Left lung (tissue), 10 donors: ENCODE data around the gene JAM3. TPM values are rescaled to one million over a fixed set of nuclear protein-coding genes. Genes with fewer than 3 reads are reported as not detected.
"Not testable (repeated sequence)": the region's sequence is repeated elsewhere in the genome, so short reads cannot be mapped to it uniquely, and the experiment has no call there.

ENCODE experiments used
- ATAC-seq: fragments of 200-7000 bp; cut with Tn5 transposase; one replicate; pipeline ENCODE4 v1.9.1; 2020; ENCODE audit warnings: moderate library complexity
- DNase-seq, 4 donors: peaks; one replicate each; pipeline ENCODE4 v3.0.0-alpha.2; 2013 to 2020
- H3K27ac ChIP-seq, 2 donors: fragments of 200-600 bp; sonication (generic) in 1 of 2; one replicate each; pipeline versions ENCODE4 v1.5.0 to v1.8.0; 2020 to 2021
- H3K27me3 ChIP-seq, 2 donors: fragments of 200-600 bp; sonication (generic) in 1 of 2; one replicate each; pipeline versions ENCODE4 v1.5.0 to v1.8.0; 2020 to 2021
- H3K36me3 ChIP-seq, 2 donors: fragments of 200-600 bp; sonication (generic) in 1 of 2; one replicate each; pipeline versions ENCODE4 v1.5.0 to v1.8.0; 2020 to 2021
- H3K4me1 ChIP-seq, 2 donors: fragments of 200-600 bp; one replicate each; pipeline ENCODE4 v1.8.0; 2021
- H3K4me3 ChIP-seq, 2 donors: fragments of 200-600 bp; sonication (generic) in 1 of 2; one replicate each; pipeline versions ENCODE4 v1.5.0 to v1.8.0; 2020 to 2021; ENCODE audit warnings: mild to moderate bottlenecking in 1 of 2
- H3K9me3 ChIP-seq, 2 donors: fragments of 200-600 bp; sonication (generic) in 1 of 2; one replicate each; pipeline versions ENCODE4 v1.5.0 to v1.8.0; 2020 to 2021
- CTCF ChIP-seq, 2 donors: fragments of 200-600 bp; sonication (generic) in 1 of 2; IDR thresholded peaks; one replicate each; pipeline versions ENCODE4 v1.5.0 to v1.8.0; 2021; ENCODE audit warnings: antibody characterized with exemption in 2 of 2
- intact Hi-C, 2 donors: fragments of 100-400 bp; cut with DNase I; formaldehyde crosslinking; loops; one replicate each; pipeline versions ENCODE4 v1.11.2 to v1.14.2; 2022
- polyA plus RNA-seq, 6 donors: library from polyadenylated mRNA; unstranded; fragments of 120-200 nt; gene quantifications; one replicate each; pipeline ENCODE4 v1.2.1, GENCODE V29; 2013; ENCODE audit not compliant: insufficient read length in 6 of 6
- total RNA-seq, 2 donors: library from RNA; stranded (reverse); fragmentation: NEBNext Ultra II Directional; extraction: Animal tissue kit (Norgen Biotek cat#: 25700); gene quantifications; one replicate each; pipeline ENCODE4 v1.2.1, GENCODE V29; 2021
- donor health status: DM: no; HTN: yes; CAD: no.
- donor health status: DM: no; HTN: no; CAD: no.

JAM3 gene
- total and polyA plus RNA-seq, 8 donors = 29.4 to 85.4 (median 73.0) TPM

- Histone ChIP-seq H3K27me3 (peaks cover 12 to 53% of the 10 kb centered on the region in 2 donors), H3K36me3 (no peaks in the 10 kb centered on the region), H3K27ac (no peak overlapping the region), H3K4me3 (no peak overlapping the region), H3K4me1 (no peaks in the 10 kb centered on the region), H3K9me3 (no peaks in the 10 kb centered on the region)
- intact Hi-C loops = no loop called here
- ATAC-seq (no peak), DNase-seq (no peak)
- no peak for TF ChIP-seq CTCF (IDR thresholded peaks at IDR 0.05)
Observed at GRCh38 chr11:134071766-134072402, 3.0 kb downstream of the JAM3 start.

- no peaks in the 10 kb centered on the region for H3K4me1 ChIP-seq
- intact Hi-C loops = no loop called here
- no peak overlapping the region for H3K4me3 ChIP-seq
- no peak for DNase-seq
- no peak for TF ChIP-seq CTCF (IDR thresholded peaks at IDR 0.05)
- H3K27ac ChIP-seq = no peak overlapping the region
- H3K36me3 ChIP-seq = no peaks in the 10 kb centered on the region
- H3K27me3 ChIP-seq = peaks cover 12 to 43% of the 10 kb centered on the region in 2 donors
- H3K9me3 ChIP-seq = no peaks in the 10 kb centered on the region
- no peak for ATAC-seq
Observed at GRCh38 chr11:134072844-134073243, 4.0 kb downstream of the JAM3 start.

- no peaks in the 10 kb centered on the region for H3K36me3 ChIP-seq
- DNase-seq = no peak
- intact Hi-C loops = no loop called here
- no peak for TF ChIP-seq CTCF (IDR thresholded peaks at IDR 0.05)
- H3K4me3 ChIP-seq = no peak overlapping the region
- peak; percentile 14 for ATAC-seq
- H3K27me3 ChIP-seq = peaks cover 5 to 28% of the 10 kb centered on the region in 2 donors
- H3K4me1 ChIP-seq = no peaks in the 10 kb centered on the region
- no peaks in the 10 kb centered on the region for H3K9me3 ChIP-seq
- H3K27ac ChIP-seq = no peak overlapping the region
Observed at GRCh38 chr11:134074346-134074745, 5.5 kb downstream of the JAM3 start.

- TF ChIP-seq CTCF (IDR thresholded peaks at IDR 0.05) = no peak
- intact Hi-C loops = no loop called here
- no peak for DNase-seq
- Histone ChIP-seq H3K9me3 (no peaks in the 10 kb centered on the region), H3K27me3 (peaks cover 1 to 24% of the 10 kb centered on the region in 2 donors), H3K4me3 (no peak overlapping the region), H3K4me1 (no peaks in the 10 kb centered on the region), H3K27ac (no peak overlapping the region), H3K36me3 (no peaks in the 10 kb centered on the region)
- ATAC-seq = no peak
Observed at GRCh38 chr11:134074766-134075165, 5.9 kb downstream of the JAM3 start.

- ATAC-seq = no peak
- intact Hi-C loops = no loop called here
- TF ChIP-seq CTCF (IDR thresholded peaks at IDR 0.05) = no peak
Observed at GRCh38 chr11:134079317-134079716, 10.4 kb downstream of the JAM3 start.

GRCh38 chr11:134081258-134081657 lies 12.4 kb downstream of the JAM3 start:
- H3K4me1 ChIP-seq, H3K4me3 ChIP-seq, H3K36me3 ChIP-seq, H3K9me3 ChIP-seq, intact Hi-C loops, H3K27me3 ChIP-seq, ATAC-seq, DNase-seq, H3K27ac ChIP-seq: not testable (repeated sequence)

More at GRCh38 chr11:134079317-134079716, 10.4 kb downstream of the JAM3 start:
- no peak overlapping the region for H3K27ac ChIP-seq
- H3K27me3 ChIP-seq = no peaks in the 10 kb centered on the region
- H3K4me3 ChIP-seq = no peak overlapping the region
- H3K36me3 ChIP-seq = no peaks in the 10 kb centered on the region
- peaks cover 0 to 5% of the 10 kb centered on the region in 2 donors for H3K9me3 ChIP-seq
- H3K4me1 ChIP-seq = no peaks in the 10 kb centered on the region
- no peak for DNase-seq
